K562 (cell line): Measurements from ENCODE around the gene DDR1. TPM values are rescaled to one million over a fixed set of nuclear protein-coding genes. Genes with fewer than 3 reads are reported as not detected.

Source experiments
- DMBX1 ChIP-seq: fragments of 250-450 bp; sonication (Bioruptor Pico); IDR thresholded peaks from 2 replicates; pipeline ENCODE4 v1.8.0; 2022; ENCODE audit warnings: inconsistent platforms, mild to moderate bottlenecking, moderate library complexity, borderline replicate concordance
- EGR1 ChIP-seq: fragments of 450-650 bp; conservative IDR thresholded peaks from 2 replicates; pipeline ENCODE4 v1.6.1; 2017; ENCODE audit warnings: mild to moderate bottlenecking
- GABPB1 ChIP-seq: sonication (generic); formaldehyde crosslinking; IDR thresholded peaks from 2 replicates; pipeline ENCODE4 v1.8.0; 2022; ENCODE audit warnings: mild to moderate bottlenecking, missing genetic modification reagents
- KDM5B ChIP-seq: fragments of 200-600 bp; sonication (generic); IDR thresholded peaks from 2 replicates; pipeline ENCODE4 v1.6.1; 2012; ENCODE audit warnings: low read depth, mild to moderate bottlenecking, moderate library complexity, low read length, control low read depth, inconsistent platforms; ENCODE audit not compliant: insufficient replicate concordance
- PTTG1 ChIP-seq: fragments of 450-650 bp; IDR thresholded peaks from 2 replicates; pipeline ENCODE4 v1.6.1; 2016; ENCODE audit warnings: low read depth, mild to moderate bottlenecking, missing genetic modification characterization, missing compliant biosample characterization
- SMC3 ChIP-seq: conservative IDR thresholded peaks from 2 replicates; pipeline ENCODE4 v1.6.1; 2011; ENCODE audit warnings: low read depth, low read length, improper control_type of control experiment; ENCODE audit not compliant: insufficient read depth
- TCF7 ChIP-seq: sonication (generic); IDR thresholded peaks from 2 replicates; pipeline ENCODE4 v1.6.1; 2016; ENCODE audit warnings: antibody characterized with exemption, borderline replicate concordance
- ZC3H8 ChIP-seq: fragments of 450-650 bp; IDR thresholded peaks from 2 replicates; pipeline ENCODE4 v1.6.1; 2017
- polyA plus RNA-seq, 8 experiments: library from polyadenylated mRNA; depleted of rRNA in 4 of 8; stranded (reverse) in 5 of 8; unstranded in 3 of 8; fragments of >200 nt; fragmentation: Nextera tagmentation in 2 of 8; fragmentation: Illumina TruSeq in 1 of 8; extraction: Ambion mirVana in 2 of 8; extraction: Trizol in 1 of 8; gene quantifications; 2 replicates each; pipeline versions ENCODE4 v1.2.1 to v1.2.3, GENCODE V29; 2011 to 2014; ENCODE audit warnings: inconsistent platforms in 1 of 8, missing spikeins in 1 of 8
- total RNA-seq, 7 experiments: library from RNA; depleted of rRNA in 6 of 7; stranded (reverse); fragments of >200 nt in 6 of 7; fragmentation: Illumina TruSeq in 2 of 7; extraction: Trizol in 2 of 7; gene quantifications; 2 replicates each; pipeline versions ENCODE4 v1.2.1 to v1.2.3, GENCODE V29; 2011 to 2021; ENCODE audit warnings: low replicate concordance in 1 of 7
- TF ChIP-seq, protein P1 (sequence below): fragments of 200-400 bp; formaldehyde crosslinking; IDR thresholded peaks from 2 replicates; pipeline ENCODE4 v1.6.1; 2017; ENCODE audit warnings: mild to moderate bottlenecking, low read depth, low read length, moderate library complexity
- TF ChIP-seq, protein P2 (sequence below): sonication (generic); formaldehyde crosslinking; IDR thresholded peaks from 2 replicates; pipeline ENCODE4 v1.8.0; 2022; ENCODE audit warnings: missing genetic modification reagents, mild to moderate bottlenecking, moderate library complexity, borderline replicate concordance
- TF ChIP-seq, protein P3 (sequence below): conservative IDR thresholded peaks from 2 replicates; pipeline ENCODE4 v1.6.1; 2011; ENCODE audit warnings: low read depth, mild to moderate bottlenecking, low read length; ENCODE audit not compliant: control insufficient read depth
- TF ChIP-seq, protein P4 (sequence below): sonication (generic); formaldehyde crosslinking; IDR thresholded peaks from 2 replicates; pipeline ENCODE4 v1.8.0; 2022; ENCODE audit warnings: mild to moderate bottlenecking, missing genetic modification reagents, borderline replicate concordance
- TF ChIP-seq, protein P5 (sequence below), 2 experiments: fragments of 450-650 bp; IDR thresholded peaks; 2 replicates each; pipeline ENCODE4 v1.6.1; 2018; ENCODE audit warnings: mild to moderate bottlenecking in 2 of 2, low read depth in 1 of 2; ENCODE audit not compliant: partially characterized antibody in 2 of 2

The DDR1 gene
- total and polyA plus RNA-seq, 9 of the 15 experiments (the other 6 are each of a cell fraction or from before 2014, with no cell fraction given), result 1.4 to 44.6 (median 12.2) TPM

DNA sequence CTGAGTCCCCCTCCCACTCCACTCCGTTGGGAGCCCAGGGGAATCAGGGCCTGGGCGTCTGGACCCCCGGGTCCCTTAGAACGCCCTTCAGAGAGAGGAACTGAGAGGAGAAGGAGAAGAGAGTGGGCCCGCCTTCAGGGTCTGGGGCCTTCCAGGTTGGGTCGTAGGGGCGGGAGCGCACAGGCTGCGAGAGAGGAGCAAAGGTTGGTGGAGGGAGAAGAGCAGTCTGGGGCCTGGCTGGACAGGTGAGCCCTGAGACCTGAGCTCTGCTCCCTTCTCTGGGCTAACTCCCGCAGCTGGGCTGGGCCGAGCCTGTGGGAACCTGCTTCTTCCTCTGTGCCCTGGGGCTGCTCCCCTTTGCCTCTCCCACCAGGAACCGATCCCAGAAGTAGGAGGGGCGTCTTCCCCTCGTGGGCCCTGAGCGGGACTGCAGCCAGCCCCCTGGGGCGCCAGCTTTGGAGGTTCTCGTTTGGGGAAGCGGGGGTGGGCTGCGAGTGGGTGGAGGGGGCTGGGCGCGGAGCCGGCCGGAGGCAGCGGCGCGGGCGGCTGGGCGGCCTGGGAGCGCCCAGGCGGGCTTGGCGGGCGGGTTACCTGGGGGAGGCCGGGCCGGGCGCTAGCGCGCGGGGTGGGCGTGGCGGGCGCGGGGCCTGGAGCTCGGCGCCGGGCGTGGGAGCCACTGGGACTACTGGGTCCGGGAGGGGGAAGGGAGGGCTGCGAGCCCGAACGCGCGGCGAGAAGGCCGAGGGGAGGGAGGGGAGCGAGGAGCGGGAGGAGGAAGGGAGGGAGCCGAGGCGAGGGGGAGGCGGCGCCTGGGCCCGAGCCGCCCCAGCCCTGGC lies at the start of gene DDR1 (continued):
- TF ChIP-seq TCF7 (0 out of 2 replicates have a peak, but pooled peaks have one; percentile 13), GABPB1 (CRISPR knock-in tag) (peak; percentile 20; the same call in 1 of the 2 replicates), PTTG1 (tag) (no peak), ZC3H8 (no peak), DMBX1 (CRISPR knock-in tag) (no peak), KDM5B (peak; percentile 44), EGR1 (peak; percentile 97), SMC3 (no peak; the same call in 1 of the 2 replicates)
- TF ChIP-seq, protein P1, sequence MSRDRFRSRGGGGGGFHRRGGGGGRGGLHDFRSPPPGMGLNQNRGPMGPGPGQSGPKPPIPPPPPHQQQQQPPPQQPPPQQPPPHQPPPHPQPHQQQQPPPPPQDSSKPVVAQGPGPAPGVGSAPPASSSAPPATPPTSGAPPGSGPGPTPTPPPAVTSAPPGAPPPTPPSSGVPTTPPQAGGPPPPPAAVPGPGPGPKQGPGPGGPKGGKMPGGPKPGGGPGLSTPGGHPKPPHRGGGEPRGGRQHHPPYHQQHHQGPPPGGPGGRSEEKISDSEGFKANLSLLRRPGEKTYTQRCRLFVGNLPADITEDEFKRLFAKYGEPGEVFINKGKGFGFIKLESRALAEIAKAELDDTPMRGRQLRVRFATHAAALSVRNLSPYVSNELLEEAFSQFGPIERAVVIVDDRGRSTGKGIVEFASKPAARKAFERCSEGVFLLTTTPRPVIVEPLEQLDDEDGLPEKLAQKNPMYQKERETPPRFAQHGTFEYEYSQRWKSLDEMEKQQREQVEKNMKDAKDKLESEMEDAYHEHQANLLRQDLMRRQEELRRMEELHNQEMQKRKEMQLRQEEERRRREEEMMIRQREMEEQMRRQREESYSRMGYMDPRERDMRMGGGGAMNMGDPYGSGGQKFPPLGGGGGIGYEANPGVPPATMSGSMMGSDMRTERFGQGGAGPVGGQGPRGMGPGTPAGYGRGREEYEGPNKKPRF, result no peak
- TF ChIP-seq, protein P2, sequence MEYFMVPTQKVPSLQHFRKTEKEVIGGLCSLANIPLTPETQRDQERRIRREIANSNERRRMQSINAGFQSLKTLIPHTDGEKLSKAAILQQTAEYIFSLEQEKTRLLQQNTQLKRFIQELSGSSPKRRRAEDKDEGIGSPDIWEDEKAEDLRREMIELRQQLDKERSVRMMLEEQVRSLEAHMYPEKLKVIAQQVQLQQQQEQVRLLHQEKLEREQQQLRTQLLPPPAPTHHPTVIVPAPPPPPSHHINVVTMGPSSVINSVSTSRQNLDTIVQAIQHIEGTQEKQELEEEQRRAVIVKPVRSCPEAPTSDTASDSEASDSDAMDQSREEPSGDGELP, result peak; percentile 5; the same call in 1 of the 2 replicates
- TF ChIP-seq, protein P3, sequence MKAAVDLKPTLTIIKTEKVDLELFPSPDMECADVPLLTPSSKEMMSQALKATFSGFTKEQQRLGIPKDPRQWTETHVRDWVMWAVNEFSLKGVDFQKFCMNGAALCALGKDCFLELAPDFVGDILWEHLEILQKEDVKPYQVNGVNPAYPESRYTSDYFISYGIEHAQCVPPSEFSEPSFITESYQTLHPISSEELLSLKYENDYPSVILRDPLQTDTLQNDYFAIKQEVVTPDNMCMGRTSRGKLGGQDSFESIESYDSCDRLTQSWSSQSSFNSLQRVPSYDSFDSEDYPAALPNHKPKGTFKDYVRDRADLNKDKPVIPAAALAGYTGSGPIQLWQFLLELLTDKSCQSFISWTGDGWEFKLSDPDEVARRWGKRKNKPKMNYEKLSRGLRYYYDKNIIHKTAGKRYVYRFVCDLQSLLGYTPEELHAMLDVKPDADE, result peak; percentile 32; the same call in 1 of the 2 replicates
- TF ChIP-seq, protein P4, sequence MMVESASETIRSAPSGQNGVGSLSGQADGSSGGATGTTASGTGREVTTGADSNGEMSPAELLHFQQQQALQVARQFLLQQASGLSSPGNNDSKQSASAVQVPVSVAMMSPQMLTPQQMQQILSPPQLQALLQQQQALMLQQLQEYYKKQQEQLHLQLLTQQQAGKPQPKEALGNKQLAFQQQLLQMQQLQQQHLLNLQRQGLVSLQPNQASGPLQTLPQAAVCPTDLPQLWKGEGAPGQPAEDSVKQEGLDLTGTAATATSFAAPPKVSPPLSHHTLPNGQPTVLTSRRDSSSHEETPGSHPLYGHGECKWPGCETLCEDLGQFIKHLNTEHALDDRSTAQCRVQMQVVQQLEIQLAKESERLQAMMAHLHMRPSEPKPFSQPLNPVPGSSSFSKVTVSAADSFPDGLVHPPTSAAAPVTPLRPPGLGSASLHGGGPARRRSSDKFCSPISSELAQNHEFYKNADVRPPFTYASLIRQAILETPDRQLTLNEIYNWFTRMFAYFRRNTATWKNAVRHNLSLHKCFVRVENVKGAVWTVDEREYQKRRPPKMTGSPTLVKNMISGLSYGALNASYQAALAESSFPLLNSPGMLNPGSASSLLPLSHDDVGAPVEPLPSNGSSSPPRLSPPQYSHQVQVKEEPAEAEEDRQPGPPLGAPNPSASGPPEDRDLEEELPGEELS (CRISPR knock-in tag), result no peak
- TF ChIP-seq, protein P5, sequence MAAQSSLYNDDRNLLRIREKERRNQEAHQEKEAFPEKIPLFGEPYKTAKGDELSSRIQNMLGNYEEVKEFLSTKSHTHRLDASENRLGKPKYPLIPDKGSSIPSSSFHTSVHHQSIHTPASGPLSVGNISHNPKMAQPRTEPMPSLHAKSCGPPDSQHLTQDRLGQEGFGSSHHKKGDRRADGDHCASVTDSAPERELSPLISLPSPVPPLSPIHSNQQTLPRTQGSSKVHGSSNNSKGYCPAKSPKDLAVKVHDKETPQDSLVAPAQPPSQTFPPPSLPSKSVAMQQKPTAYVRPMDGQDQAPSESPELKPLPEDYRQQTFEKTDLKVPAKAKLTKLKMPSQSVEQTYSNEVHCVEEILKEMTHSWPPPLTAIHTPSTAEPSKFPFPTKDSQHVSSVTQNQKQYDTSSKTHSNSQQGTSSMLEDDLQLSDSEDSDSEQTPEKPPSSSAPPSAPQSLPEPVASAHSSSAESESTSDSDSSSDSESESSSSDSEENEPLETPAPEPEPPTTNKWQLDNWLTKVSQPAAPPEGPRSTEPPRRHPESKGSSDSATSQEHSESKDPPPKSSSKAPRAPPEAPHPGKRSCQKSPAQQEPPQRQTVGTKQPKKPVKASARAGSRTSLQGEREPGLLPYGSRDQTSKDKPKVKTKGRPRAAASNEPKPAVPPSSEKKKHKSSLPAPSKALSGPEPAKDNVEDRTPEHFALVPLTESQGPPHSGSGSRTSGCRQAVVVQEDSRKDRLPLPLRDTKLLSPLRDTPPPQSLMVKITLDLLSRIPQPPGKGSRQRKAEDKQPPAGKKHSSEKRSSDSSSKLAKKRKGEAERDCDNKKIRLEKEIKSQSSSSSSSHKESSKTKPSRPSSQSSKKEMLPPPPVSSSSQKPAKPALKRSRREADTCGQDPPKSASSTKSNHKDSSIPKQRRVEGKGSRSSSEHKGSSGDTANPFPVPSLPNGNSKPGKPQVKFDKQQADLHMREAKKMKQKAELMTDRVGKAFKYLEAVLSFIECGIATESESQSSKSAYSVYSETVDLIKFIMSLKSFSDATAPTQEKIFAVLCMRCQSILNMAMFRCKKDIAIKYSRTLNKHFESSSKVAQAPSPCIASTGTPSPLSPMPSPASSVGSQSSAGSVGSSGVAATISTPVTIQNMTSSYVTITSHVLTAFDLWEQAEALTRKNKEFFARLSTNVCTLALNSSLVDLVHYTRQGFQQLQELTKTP (IDR thresholded peaks at IDR 0.05; ENCODE audit: low read depth in 1 of 2, partially characterized antibody in 2 of 2), result no peak
